Raji (cell line): Measurements from ENCODE around the gene ZNF23.

Experiments used
- POLR2A ChIP-seq: IDR thresholded peaks from 2 replicates; pipeline ENCODE4 v1.6.1; 2011; ENCODE audit warnings: low read depth, low read length, control low read depth; ENCODE audit not compliant: insufficient read depth

The ZNF23 gene

DNA sequence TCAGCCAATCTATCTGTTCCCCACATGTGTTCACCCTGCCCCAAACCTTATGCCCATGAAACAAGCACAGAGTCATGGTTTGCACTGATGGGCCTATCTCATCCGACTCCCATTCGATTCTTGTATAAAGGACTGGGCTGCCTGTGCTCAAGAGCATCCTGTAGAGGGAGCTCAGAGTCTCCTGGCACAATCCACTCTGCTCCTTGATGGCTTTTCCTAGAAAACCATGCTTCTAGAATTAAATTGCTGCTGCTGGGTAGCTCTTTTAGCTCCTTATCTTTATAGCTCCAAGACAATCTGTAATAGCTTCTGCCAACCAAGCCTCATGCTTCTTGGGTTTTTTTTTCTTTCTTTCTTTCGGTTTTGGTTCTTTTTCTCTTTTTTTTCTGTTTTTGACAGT, 17.4 kb upstream of the ZNF23 start:
- no peak for TF ChIP-seq POLR2A

DNA sequence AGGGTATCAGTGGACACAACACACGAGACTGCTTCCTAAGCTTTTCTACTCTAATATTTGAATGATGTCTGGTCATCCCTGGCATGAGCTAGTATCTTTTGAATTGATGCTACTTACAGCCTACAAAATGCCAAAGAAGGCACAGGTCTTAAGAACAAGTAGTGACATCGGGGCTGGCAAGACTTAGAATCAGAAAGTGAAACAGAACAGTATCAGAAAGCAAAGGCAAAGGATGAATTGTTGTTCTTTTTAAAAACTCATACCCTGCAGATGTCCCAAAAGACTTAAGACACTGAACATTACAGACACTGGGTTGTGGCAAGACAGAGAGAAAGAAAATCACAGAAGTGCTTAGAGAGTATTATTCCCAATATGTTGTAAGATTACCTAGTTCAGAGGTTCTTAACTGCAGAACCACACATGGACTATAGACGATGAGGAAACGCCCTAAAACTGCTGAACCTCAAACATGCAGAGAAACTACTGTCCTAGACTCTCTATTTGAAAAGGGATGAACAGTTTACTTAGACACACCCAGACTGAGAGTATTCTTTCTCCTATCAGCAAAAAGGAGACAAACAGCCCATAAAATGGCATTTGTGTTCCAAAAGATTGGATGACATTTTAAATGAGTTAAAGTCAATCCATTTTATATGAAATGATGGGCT, 14.5 kb upstream of the ZNF23 start:
- TF ChIP-seq POLR2A: no peak

DNA sequence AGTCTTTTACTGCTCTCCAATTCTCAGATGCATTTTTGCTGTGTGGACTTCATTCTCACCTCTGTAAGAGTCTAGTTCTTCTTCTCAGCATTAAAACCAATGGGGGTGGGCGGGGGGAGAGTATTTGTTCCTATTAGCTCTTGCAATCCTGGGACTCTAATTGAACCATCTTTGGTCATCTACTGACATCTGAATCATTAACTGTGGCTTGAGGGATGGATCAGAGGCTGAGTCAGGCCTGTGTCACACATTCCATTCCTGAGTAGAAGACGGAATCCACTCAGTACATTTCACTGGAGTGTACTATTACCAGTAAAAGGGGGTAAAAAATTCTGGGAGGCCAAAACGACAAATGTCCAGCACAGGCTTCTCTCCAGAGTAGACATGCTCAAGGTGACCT, 12.8 kb upstream of the ZNF23 start:
- TF ChIP-seq POLR2A: no peak

DNA sequence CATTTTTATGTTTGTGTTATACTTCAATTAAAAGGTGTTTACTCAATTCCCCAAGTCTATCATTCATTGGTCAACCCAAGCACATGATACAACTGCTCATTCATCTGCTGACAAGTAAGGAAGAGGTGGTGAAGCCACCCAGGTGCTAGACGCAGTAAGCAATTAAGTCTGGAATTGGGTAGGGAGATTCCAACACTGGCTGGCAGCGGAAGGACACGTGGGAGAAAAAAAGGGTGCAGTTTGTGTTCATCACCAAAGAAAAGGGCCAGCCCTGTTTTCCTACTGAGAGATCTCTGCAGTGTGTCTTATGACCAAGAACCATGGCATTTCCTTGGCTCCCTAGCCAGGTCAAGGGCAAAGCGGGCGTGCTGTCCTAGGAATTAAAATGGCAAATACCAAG, 11.8 kb upstream of the ZNF23 start:
- no peak for TF ChIP-seq POLR2A

DNA sequence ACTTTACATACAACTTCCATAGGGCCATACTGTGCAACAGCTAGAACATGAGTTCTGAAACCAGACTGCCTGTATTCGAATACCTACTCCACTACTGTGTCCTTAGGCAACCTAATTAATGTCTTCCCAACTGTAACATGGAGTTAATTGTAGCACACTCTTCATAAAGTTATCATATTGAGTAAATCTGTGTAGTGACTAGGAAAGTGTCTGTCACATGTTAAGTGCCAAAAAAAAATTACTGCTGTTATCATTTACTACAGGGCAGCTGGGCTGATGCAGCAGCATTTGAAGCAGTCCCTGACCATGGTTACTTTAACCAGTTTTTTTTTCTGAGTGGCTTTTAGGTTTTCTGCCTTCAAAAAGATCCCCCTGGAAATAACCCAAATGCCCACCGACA, 10.9 kb upstream of the ZNF23 start:
- no peak for TF ChIP-seq POLR2A

DNA sequence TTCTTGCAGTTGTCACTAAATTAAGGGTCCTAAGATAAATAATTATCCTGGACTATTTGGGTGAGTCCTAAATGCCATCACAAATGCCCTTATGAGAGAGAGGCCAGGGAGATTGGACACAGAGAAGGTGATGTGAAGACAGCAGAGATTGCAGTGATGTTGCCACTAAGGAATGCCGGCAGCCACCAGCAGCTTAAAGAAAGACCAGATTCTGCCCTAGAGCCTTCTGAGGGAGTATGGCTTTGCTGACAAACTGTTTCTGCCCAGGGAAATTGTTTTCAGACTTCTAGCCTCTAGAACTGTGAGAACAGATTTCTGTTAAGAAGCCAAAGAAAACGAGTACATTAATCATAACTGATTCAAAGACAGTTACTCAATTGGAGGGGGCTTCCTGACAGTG, 10.0 kb upstream of the ZNF23 start:
- no peak for TF ChIP-seq POLR2A

DNA sequence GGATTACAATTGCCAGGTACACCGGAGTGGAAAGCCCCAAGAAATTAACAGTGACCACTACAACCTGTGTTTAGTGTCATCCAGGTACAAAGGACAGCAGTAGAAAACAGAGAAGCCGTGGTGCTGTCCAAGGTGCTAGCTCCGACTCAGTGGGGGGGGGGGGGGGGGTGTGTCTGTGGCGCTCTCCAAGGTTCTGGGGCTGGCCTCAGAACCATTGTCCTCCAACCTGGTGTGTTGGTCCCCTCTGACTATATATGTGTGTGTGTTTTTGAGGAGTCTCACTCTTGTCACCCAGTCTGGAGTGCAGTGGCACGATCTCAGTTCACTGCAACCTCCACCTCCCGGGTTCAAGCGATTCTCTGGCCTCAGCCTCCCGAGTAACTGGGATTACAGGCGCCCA, 5.8 kb upstream of the ZNF23 start:
- no peak for TF ChIP-seq POLR2A

DNA sequence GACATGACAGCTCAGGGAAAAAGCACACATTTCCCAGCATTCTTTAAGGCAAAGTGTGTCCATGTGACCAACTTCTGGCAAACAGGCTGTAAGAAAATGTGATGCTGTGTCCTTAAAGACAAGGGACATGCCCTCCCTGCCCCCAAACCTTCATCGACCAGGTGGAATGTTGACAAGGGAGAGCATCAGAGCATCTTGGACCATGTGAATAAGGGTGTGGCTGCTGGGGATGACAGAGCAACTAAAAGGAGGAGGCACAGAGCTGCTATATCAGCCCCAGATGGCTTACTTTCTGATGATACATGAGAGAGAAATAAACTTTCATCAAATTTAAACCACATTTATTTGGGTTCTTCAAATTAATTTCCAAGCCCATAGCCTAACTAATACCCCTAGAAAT, 2.2 kb upstream of the ZNF23 start:
- no peak for TF ChIP-seq POLR2A

DNA sequence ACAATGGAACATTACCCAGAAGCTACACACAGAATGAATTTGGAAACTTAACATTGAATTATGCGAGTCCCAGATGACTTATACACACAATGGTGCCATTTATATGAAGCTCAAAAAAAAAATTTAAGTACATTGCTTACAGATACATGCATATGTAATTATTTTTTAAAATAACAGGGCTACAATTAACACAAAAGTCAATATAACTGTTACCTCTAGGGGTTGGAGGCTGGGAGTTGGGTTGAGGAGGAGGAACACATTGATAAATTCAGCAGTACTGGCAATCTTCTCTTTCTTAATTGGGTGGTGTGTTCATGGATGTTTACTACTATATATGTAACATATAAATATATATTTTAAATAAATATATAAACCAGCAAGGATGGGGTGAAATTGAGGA, 1.1 kb downstream of the ZNF23 start:
- TF ChIP-seq POLR2A: no peak

DNA sequence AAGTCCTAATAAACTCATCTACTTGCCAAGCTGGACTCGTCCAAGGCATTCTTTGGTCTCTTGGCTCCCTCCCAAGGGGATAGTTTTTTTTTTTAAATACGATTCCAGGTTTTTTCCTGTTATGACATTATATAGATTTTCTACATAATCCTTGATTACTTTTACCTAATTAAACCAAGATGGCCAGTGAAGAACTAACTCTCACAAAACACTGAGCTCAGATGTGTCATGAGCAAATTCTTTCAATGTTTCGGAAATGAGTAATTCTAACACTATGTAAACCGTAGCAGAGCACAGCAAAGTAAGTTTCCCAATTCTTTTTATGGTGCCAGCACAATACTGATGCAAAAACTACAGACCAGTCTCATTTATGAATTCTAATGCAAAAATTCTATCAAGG, 1.8 kb downstream of the ZNF23 start:
- no peak for TF ChIP-seq POLR2A

DNA sequence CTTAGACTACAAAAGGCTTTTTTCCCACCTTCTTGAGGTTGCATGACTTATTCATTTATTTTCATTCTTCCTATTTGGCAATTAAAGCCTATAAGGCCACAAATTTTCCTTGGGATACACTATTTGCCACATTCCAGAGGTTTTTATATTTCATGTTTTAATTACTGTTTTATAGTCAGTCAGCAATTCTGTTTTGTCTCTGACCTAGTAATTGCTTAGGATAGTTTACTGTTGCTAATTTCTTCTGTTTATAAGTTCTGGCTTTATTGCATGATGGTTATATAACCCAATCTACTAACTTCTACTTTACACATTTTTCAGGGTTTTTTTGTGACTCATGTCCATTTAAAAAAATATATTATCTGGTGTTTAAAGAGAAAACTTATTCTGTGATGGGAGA, 2.5 kb downstream of the ZNF23 start:
- no peak for TF ChIP-seq POLR2A

DNA sequence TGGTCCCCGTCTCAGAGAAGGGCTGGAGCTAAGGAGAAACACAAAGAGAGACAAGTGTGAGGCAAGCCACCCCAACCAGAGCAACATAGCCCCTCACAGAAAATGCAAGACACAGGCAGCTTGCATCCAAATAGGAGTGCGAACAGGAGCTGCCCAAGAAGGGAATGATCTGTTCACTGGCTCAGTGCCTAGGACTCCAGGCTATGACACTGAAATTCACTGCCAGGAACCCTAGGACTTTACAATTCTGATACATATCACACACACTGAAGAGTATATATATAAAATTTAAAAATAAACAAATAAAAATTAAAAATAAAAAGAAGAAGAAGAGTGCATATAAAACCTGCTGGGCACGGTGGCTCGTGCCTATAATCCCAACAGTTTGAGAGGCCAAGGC, 5.2 kb downstream of the ZNF23 start:
- TF ChIP-seq POLR2A: no peak

DNA sequence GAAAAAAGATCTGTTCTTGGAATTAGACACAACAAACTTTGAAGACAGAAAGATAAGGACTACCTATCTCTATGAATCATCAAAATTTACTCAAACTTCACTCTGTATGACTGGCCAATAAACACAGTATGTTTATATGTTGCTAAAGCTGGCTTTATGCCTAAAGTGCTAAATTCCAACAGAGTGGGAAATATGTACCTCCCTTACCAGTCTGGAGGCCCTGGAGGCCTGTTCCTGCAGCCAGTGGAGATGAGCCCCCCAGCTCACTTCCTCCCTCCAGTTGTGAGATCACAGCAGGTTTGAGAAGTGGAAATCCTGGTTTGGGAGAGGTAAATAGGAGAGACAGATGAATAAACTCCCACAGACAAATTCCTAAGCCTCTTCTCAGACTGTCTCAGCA, 9.0 kb downstream of the ZNF23 start:
- no peak for TF ChIP-seq POLR2A

DNA sequence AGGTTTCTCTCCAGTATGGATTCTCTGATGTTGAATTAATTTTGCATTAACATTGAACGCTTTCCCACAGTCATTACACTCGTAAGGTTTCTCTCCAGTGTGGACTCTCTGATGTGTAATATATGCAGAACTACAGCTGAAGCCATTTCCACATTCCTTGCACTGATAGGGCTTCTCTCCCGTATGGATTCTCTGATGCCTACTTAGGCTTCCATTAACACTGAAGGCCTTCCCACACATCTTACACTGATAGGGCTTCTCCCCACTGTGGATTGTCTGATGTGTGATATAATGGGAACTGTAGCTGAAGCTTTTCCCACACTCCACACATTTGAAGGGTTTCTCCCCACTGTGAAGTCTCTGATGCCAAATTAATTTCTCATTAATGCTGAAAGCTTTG, 13.0 kb downstream of the ZNF23 start:
- TF ChIP-seq POLR2A: no peak

DNA sequence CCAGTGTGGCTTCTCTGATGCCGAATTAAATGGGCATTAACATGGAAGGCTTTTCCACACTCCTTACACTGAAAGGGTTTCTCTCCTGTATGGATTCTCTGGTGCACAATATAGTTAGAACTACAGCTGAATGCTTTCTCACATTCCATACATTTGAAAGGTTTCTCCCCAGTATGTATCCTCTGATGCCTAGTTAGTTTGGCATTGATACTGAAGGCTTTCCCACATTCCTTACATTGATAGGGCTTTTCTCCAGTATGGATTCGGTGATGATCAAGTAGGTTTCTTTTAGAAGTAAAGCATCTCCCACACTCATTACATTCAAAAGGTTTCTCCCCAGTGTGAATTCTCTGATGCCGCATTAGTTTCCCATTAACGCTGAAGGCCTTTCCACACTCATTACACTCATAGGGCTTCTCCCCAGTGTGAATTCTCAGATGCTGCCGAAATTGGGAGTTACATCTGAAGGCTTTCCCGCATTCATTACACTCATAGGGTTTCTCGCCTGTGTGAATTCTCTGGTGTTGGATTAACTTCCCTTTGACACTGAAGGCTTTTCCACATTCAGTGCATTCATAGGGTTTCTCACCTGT, 13.7 kb downstream of the ZNF23 start:
- no peak for TF ChIP-seq POLR2A

DNA sequence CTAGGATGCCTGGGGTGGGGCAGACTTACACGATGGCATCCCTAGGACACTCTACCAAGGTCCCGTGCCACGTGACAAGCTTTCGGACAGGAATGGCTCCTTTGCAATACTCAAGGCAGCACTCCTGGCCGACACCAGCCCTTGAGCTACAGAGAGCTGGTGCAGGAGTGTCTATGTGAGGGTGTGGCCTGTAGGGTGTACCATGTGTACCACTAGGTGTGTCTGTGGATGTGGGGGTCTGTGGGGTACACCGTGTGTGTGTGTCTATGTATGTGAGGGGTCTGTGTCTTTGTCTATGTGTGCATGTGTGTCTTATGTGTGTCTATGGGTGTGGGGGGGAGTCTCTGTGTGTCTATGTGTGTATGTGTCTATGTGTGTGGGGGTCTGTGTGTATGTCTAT, 18.3 kb downstream of the ZNF23 start:
- no peak for TF ChIP-seq POLR2A

DNA sequence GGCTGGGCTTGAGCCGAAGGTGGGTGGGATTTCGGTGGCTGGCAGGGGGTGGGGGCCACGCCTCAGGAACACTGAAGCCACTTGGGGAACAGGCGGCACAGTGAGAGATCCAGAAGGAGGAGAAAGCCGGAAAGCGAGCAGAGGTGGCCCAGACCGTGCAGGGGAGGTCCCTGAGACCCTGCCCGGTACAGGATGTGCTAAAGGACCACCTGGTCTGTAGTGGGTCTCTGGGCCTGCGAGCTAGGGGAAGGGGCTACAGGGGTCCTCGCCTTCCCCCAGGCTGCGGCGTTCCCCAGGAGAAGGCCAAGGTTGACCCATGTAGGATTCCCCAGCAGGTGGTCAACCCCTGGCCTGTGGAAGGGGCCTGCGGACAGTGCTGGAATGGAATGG, 20.0 kb downstream of the ZNF23 start, which contains the start of gene TLE7:
TSS of gene TLE7 (minus strand) at position 4 of the 390 bp plus-strand sequence. CDS start 8,730 bp downstream, outside the sequence.
- no peak for TF ChIP-seq POLR2A
